Panc1 (cell line): Measurements from ENCODE around the gene BTG2.

Experiments
- POLR2AphosphoS5 ChIP-seq: IDR thresholded peaks from 2 replicates; pipeline ENCODE4 v1.6.1; 2012; ENCODE audit warnings: mild to moderate bottlenecking, low read depth, low read length, moderate library complexity
- SIN3A ChIP-seq: IDR thresholded peaks from 2 replicates; pipeline ENCODE4 v1.6.1; 2012; ENCODE audit warnings: low read depth, mild to moderate bottlenecking, low read length, moderate library complexity, borderline replicate concordance; ENCODE audit not compliant: insufficient read depth
- TF ChIP-seq, protein P1 (sequence below): fragments of 450-650 bp; IDR thresholded peaks from 2 replicates; pipeline ENCODE4 v1.5.1; 2017; ENCODE audit warnings: mild to moderate bottlenecking
- TF ChIP-seq, protein P2 (sequence below), 2 experiments: IDR thresholded peaks; 2 replicates each; pipeline ENCODE4 v1.6.1; 2011 to 2012; ENCODE audit warnings: low read depth in 2 of 2, control low read depth in 1 of 2, low read length in 1 of 2, mild to moderate bottlenecking in 1 of 2, moderate library complexity in 1 of 2; ENCODE audit not compliant: insufficient read depth in 1 of 2

DNA sequence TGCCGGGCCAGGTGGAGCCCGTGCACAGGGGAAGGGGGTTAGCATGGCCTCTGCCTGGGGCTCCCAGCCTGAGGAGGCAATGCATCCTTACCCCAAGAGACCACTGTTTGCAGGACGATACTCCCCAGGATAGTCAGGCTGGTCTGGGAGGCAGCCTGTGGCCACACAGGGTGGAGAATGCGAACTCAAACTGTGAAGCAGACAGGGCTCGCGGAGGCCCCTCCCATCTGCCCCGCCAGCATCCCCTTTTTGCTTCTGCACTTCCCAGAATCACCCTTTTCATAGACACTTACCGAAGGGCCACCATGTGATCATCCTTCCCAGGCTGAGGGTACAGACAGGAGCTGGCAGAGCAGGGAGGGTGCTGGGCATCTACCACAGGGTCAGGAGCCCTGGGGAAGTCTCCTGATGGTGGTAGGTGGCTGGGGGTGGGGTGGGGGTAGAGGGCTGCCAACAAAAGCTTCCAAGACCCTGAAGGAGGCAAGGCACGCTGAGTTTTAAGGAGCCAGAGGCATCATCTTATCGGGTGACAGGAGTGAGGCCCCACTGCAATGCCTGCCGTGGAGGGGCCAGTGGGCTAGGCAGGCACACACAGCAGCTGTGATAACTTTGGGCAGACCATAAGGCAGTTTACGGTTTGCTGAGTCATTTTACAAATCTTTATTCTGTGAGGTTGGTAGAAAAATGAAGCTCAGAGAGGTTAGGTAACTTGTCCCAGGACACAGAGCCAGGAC lies 31.3 kb upstream of the BTG2 start:
- TF ChIP-seq, protein P1, sequence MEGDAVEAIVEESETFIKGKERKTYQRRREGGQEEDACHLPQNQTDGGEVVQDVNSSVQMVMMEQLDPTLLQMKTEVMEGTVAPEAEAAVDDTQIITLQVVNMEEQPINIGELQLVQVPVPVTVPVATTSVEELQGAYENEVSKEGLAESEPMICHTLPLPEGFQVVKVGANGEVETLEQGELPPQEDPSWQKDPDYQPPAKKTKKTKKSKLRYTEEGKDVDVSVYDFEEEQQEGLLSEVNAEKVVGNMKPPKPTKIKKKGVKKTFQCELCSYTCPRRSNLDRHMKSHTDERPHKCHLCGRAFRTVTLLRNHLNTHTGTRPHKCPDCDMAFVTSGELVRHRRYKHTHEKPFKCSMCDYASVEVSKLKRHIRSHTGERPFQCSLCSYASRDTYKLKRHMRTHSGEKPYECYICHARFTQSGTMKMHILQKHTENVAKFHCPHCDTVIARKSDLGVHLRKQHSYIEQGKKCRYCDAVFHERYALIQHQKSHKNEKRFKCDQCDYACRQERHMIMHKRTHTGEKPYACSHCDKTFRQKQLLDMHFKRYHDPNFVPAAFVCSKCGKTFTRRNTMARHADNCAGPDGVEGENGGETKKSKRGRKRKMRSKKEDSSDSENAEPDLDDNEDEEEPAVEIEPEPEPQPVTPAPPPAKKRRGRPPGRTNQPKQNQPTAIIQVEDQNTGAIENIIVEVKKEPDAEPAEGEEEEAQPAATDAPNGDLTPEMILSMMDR: no peak
- TF ChIP-seq POLR2AphosphoS5 (no peak), SIN3A (no peak)
- TF ChIP-seq, protein P2, sequence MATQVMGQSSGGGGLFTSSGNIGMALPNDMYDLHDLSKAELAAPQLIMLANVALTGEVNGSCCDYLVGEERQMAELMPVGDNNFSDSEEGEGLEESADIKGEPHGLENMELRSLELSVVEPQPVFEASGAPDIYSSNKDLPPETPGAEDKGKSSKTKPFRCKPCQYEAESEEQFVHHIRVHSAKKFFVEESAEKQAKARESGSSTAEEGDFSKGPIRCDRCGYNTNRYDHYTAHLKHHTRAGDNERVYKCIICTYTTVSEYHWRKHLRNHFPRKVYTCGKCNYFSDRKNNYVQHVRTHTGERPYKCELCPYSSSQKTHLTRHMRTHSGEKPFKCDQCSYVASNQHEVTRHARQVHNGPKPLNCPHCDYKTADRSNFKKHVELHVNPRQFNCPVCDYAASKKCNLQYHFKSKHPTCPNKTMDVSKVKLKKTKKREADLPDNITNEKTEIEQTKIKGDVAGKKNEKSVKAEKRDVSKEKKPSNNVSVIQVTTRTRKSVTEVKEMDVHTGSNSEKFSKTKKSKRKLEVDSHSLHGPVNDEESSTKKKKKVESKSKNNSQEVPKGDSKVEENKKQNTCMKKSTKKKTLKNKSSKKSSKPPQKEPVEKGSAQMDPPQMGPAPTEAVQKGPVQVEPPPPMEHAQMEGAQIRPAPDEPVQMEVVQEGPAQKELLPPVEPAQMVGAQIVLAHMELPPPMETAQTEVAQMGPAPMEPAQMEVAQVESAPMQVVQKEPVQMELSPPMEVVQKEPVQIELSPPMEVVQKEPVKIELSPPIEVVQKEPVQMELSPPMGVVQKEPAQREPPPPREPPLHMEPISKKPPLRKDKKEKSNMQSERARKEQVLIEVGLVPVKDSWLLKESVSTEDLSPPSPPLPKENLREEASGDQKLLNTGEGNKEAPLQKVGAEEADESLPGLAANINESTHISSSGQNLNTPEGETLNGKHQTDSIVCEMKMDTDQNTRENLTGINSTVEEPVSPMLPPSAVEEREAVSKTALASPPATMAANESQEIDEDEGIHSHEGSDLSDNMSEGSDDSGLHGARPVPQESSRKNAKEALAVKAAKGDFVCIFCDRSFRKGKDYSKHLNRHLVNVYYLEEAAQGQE (IDR thresholded peaks at IDR 0.05; ENCODE audit: insufficient read depth in 1 of 2, low read depth in 2 of 2, low read length in 1 of 2): no peak
